Ovary (tissue), 9 donors: ENCODE data around the gene SHISA7. TPM values are rescaled to one million over a fixed set of nuclear protein-coding genes. Genes with fewer than 3 reads are reported as not detected.

Experiments
- DNase-seq, 5 donors: peaks; one replicate each; pipeline ENCODE4 v3.0.0-alpha.2; 2019 to 2020
- H3K27ac ChIP-seq, 2 donors: fragments of 200-600 bp; one replicate each; pipeline versions ENCODE4 v1.5.1 to v1.8.0; 2019 to 2022
- H3K27me3 ChIP-seq: fragments of 200-600 bp; one replicate; pipeline ENCODE4 v1.8.0; 2022
- H3K36me3 ChIP-seq: fragments of 200-600 bp; sonication (generic); one replicate; pipeline ENCODE4 v1.5.1; 2019
- H3K4me1 ChIP-seq: one replicate; pipeline ENCODE4 v1.8.1; 2013; ENCODE audit warnings: mild to moderate bottlenecking, moderate library complexity; ENCODE audit not compliant: insufficient read depth
- H3K4me3 ChIP-seq: fragments of 200-600 bp; sonication (generic); one replicate; pipeline ENCODE4 v1.5.1; 2017
- H3K9me3 ChIP-seq, 2 donors: fragments of 200-600 bp in 1 of 2; sonication (generic) in 1 of 2; one replicate each; pipeline versions ENCODE4 v1.5.1 to v1.8.1; 2013 to 2019; ENCODE audit warnings: mild to moderate bottlenecking in 1 of 2, moderate library complexity in 1 of 2
- CTCF ChIP-seq, 3 donors: fragments of 450-650 bp in 2 of 3; fragments of 200-600 bp in 1 of 3; IDR thresholded peaks; one replicate each; pipeline versions ENCODE4 v1.5.1 to v1.8.0; 2016 to 2022; ENCODE audit warnings: antibody characterized with exemption in 3 of 3, mild to moderate bottlenecking in 1 of 3
- EP300 ChIP-seq: sonication (generic); formaldehyde crosslinking; IDR thresholded peaks from one replicate; pipeline ENCODE4 v1.6.1; 2017; ENCODE audit warnings: antibody characterized with exemption
- POLR2A ChIP-seq: fragments of 450-650 bp; IDR thresholded peaks from one replicate; pipeline ENCODE4 v1.6.1; 2017; ENCODE audit warnings: antibody characterized with exemption, mild to moderate bottlenecking, moderate library complexity
- WGBS, 3 donors: extraction: QIAGEN DNeasy Blood & Tissue Kit in 1 of 3; methylation state at CpG; one replicate each; pipeline versions ENCODE4 v1.1.5 to v1.1.7; 2013 to 2017; 5-methylcytosine and 5-hydroxymethylcytosine counted together
- intact Hi-C, 4 donors: fragments of 100-400 bp; cut with DNase I; formaldehyde crosslinking; loops; one replicate each; pipeline versions ENCODE4 v1.11.0 to v1.15.1; 2022 to 2023
- polyA plus RNA-seq, 2 donors: library from polyadenylated mRNA; stranded (reverse); fragments of 200-250 nt in 1 of 2; fragments of 350-450 nt in 1 of 2; fragmentation: Illumina TruSeq in 1 of 2; extraction: RNeasy Lipid Tissue Mini Kit (QIAGEN cat#74804) in 1 of 2; gene quantifications; one replicate each; pipeline ENCODE4 v1.2.3, GENCODE V29; 2013 to 2014
- total RNA-seq, 7 donors: library from RNA; depleted of rRNA in 2 of 7; stranded (reverse); fragments of >200 nt in 2 of 7; fragmentation: NEBNext Ultra II Directional in 3 of 7; extraction: Animal tissue kit (Norgen Biotek cat#: 25700) in 3 of 7; gene quantifications; one replicate each; pipeline versions ENCODE4 v1.1.0 to v1.2.4, GENCODE V29; 2016 to 2023
- donor health status: DM: no; HTN: no; CAD: no; lungs with moderate emphysema.
- donor health status: DM: no; HTN: no; CAD: no.
- donor health status: Bipolar disorder and iron deficiency.
- donor health status: DM: yes; HTN: yes; CAD: no.
- donor health status: DM: no; HTN: no; CAD: no.
- donor health status: DM: yes; HTN: yes; CAD: no.

The SHISA7 gene
- total and polyA plus RNA-seq, 9 donors = not detected

DNA sequence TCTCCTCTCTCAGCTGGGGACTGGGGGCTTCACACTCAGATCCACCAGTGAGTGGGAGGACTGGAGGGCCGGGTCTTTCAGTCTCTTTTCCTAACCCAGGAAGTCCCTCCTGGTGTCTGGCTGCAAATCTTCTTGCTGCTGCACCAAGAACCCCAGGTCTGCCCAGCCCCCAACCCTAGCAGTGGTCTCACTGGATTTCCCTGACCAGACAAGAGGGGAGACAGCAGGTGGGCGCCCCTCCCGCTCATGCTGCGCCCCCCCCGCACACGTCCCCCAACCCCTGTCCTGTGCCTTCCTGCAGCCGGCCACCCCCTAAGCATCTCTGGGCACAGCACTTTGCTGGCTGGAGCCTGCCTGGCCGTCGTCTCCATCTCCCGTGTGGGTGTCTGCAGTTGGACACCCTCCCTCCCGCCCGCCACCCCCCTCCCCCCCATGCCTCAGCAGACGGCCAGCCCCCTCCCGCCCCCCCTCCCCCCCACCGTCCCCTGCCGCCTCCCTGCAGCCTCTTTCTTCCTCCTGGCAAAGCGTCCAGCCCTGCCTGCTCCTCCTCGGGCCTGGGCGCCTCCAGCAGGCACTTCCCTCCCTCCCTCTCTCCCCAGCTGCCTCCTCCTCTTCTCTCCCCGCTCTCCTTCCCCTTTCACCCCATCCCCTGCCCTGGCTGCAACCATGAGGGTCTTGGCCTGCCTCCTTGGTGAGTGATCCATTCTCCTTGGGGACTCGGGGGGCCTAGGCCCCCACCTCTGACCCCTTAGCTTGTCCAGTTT is 45.0 kb upstream of the SHISA7 start, which contains the start of gene SSC5D:
TSS of gene SSC5D (plus strand) at position 513 of the 764 bp plus-strand sequence. CDS start at position 667, 154 bp downstream.
- Histone ChIP-seq H3K36me3 (no peaks in the 10 kb centered on the region), H3K9me3 (no peaks in the 10 kb centered on the region), H3K4me3 (no peak within 1 kb of the TSS), H3K27ac (peak within 1 kb of the TSS; percentile 85 to 89), H3K4me1 (peaks cover 30% of the 10 kb centered on the region), H3K27me3 (no peaks in the 10 kb centered on the region)
- peak in 4 of 5 donors; percentile 70 to 80 (median 75) for DNase-seq
- WGBS, 3 donors = 2 to 5% (median 4%) methylated on average over 15 to 21 of the region's 21 CpGs
- intact Hi-C loops = no loop called here
- TF ChIP-seq CTCF (IDR thresholded peaks at IDR 0.05) (no peak), POLR2A (no peak), EP300 (no peak)

GRCh38 chr19:55486971-55487923 is 44.1 kb upstream of the SHISA7 start:
- H3K27me3 ChIP-seq = no peaks in the 10 kb centered on the region
- peak overlapping the region; percentile 85 to 89 for H3K27ac ChIP-seq
- H3K9me3 ChIP-seq = no peaks in the 10 kb centered on the region
- H3K36me3 ChIP-seq = no peaks in the 10 kb centered on the region
- WGBS, 3 donors = 10 to 27% (median 13%) methylated on average over 26 to 27 of the region's 27 CpGs
- peaks cover 28% of the 10 kb centered on the region for H3K4me1 ChIP-seq
- TF ChIP-seq CTCF (IDR thresholded peaks at IDR 0.05) = no peak
- TF ChIP-seq POLR2A = peak; percentile 45
- peak; percentile 87 to 93 (median 92) for DNase-seq
- peak overlapping the region; percentile 5 for H3K4me3 ChIP-seq
- intact Hi-C loops = no loop called here

DNA sequence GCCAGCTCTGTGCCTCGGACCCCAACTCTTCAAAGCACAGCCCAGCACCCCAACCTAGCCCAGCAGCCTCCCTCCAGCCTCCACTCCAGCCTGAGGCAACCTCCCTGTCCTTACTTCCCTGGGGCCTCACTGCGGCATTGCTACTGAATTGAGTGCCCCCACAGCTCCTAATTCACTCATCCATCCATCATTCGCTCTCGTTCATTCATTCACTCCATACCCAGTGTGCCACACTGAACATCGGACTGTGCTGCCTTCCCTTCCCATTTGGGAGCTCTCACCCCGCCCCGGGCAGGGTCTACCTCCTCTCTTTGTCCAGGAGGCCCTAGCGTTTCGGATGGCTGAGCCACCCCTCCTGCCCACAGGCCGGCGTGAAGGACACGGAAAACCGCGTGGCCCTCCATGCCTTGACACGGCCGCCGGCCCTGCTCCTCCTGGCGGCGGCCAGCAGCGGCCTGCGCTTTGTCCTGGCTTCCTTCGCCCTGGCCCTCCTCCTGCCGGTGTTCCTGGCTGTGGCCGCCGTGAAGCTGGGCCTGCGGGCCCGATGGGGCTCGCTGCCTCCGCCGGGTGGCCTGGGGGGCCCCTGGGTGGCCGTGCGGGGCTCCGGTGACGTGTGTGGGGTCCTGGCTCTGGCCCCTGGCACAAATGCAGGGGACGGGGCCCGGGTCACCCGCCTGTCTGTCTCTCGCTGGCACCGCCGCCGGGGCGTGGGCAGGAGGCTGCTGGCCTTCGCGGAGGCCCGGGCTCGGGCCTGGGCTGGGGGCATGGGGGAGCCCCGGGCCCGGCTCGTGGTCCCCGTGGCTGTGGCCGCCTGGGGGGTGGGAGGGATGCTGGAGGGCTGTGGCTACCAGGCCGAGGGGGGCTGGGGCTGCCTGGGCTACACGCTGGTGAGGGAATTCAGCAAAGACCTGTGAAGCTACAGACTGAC is 43.2 kb upstream of the SHISA7 start:
- no peak for TF ChIP-seq POLR2A
- peak in 1 of 3 donors; percentile 17 for TF ChIP-seq CTCF (IDR thresholded peaks at IDR 0.05)
- no peak for TF ChIP-seq EP300
- Histone ChIP-seq H3K4me3 (peak overlapping the region; percentile 5), H3K4me1 (peaks cover 28% of the 10 kb centered on the region), H3K9me3 (no peaks in the 10 kb centered on the region), H3K36me3 (no peaks in the 10 kb centered on the region), H3K27me3 (no peaks in the 10 kb centered on the region), H3K27ac (peak overlapping the region; percentile 85 to 89)
- DNase-seq = peak in 4 of 5 donors; percentile 32 to 72 (median 69)
- WGBS, 3 donors = 68 to 77% (median 68%) methylated on average over 27 to 53 of the region's 53 CpGs
- intact Hi-C loops = no loop called here
